Naive thymus-derived CD4-positive, alpha-beta T cell (primary cell): ENCODE measurements around the gene THSD4. TPM values are rescaled to one million over a fixed set of nuclear protein-coding genes. Genes with fewer than 3 reads are reported as not detected.

Experiments used
- ATAC-seq: fragments of 150-1000 bp; cut with Tn5 transposase; 2 replicates; pipeline ENCODE4 v1.10.0; 2021; ENCODE audit warnings: mild to moderate bottlenecking, moderate library complexity
- CTCF ChIA-PET: fragments of 350-600 bp; sonication (Branson Sonifier 250); formaldehyde crosslinking; loops from one replicate; lab custom pipeline; 2021; ENCODE audit warnings: antibody characterized with exemption; lab: Charles Lee
- POLR2A ChIA-PET: fragments of 350-600 bp; sonication (Branson Sonifier 250); formaldehyde crosslinking; loops from one replicate; lab custom pipeline; 2021; ENCODE audit warnings: antibody characterized with exemption, inconsistent platforms; lab: Charles Lee
- DNase-seq, 9 donors: peaks; one replicate each; pipeline versions ENCODE4 v3.0.0 to v3.0.0-alpha.2; 2020 to 2022; ENCODE audit warnings: mixed read lengths in 1 of 9
- H3K27ac ChIP-seq: one replicate; pipeline ENCODE4 v1.7.0; 2013; ENCODE audit warnings: mild to moderate bottlenecking, low read depth, low read length, moderate library complexity
- H3K27me3 ChIP-seq, 2 donors: one replicate each; pipeline ENCODE4 v1.7.0; 2013; ENCODE audit warnings: low read length in 2 of 2, mild to moderate bottlenecking in 2 of 2, moderate library complexity in 2 of 2; ENCODE audit not compliant: control insufficient read depth in 2 of 2, insufficient read depth in 2 of 2
- H3K36me3 ChIP-seq, 3 experiments: 1 replicate in 2 of 3; 2 replicates in 1 of 3; pipeline ENCODE4 v1.7.0; 2013; ENCODE audit warnings: low read length in 3 of 3, mild to moderate bottlenecking in 3 of 3, moderate library complexity in 1 of 3; ENCODE audit not compliant: insufficient read depth in 3 of 3, control insufficient read depth in 2 of 3
- H3K4me1 ChIP-seq, 2 donors: one replicate each; pipeline ENCODE4 v1.7.0; 2013; ENCODE audit warnings: low read length in 2 of 2, mild to moderate bottlenecking in 2 of 2, moderate library complexity in 1 of 2; ENCODE audit not compliant: control insufficient read depth in 2 of 2, insufficient read depth in 2 of 2
- H3K4me3 ChIP-seq: 2 replicates; pipeline ENCODE4 v1.7.0; 2013; ENCODE audit warnings: mild to moderate bottlenecking, low read length
- H3K9me3 ChIP-seq, 3 experiments: 1 replicate in 2 of 3; 2 replicates in 1 of 3; pipeline ENCODE4 v1.7.0; 2013; ENCODE audit warnings: low read length in 3 of 3; ENCODE audit not compliant: control insufficient read depth in 2 of 3
- H3K27ac Mint-ChIP-seq, 9 donors: one replicate each; pipeline ENCODE4 v1.8.0; 2020 to 2022; ENCODE audit warnings: mixed read lengths in 9 of 9, mild to moderate bottlenecking in 8 of 9, moderate library complexity in 5 of 9, inconsistent platforms in 2 of 9
- H3K27me3 Mint-ChIP-seq, 5 donors: one replicate each; pipeline ENCODE4 v1.8.0; 2021 to 2022; ENCODE audit warnings: mixed read lengths in 5 of 5, mild to moderate bottlenecking in 1 of 5
- H3K36me3 Mint-ChIP-seq, 5 donors: one replicate each; pipeline ENCODE4 v1.8.0; 2020 to 2022; ENCODE audit warnings: mixed read lengths in 5 of 5, mild to moderate bottlenecking in 3 of 5, inconsistent platforms in 1 of 5
- H3K4me1 Mint-ChIP-seq, 7 donors: one replicate each; pipeline ENCODE4 v1.8.0; 2020 to 2022; ENCODE audit warnings: mixed read lengths in 7 of 7, mild to moderate bottlenecking in 3 of 7, inconsistent platforms in 1 of 7
- H3K4me3 Mint-ChIP-seq, 10 donors: one replicate each; pipeline ENCODE4 v1.8.0; 2020 to 2022; ENCODE audit warnings: mild to moderate bottlenecking in 10 of 10, mixed read lengths in 10 of 10, moderate library complexity in 6 of 10, inconsistent platforms in 2 of 10
- H3K9me3 Mint-ChIP-seq, 11 donors: one replicate each; pipeline ENCODE4 v1.8.0; 2020 to 2022; ENCODE audit warnings: mixed read lengths in 11 of 11, mild to moderate bottlenecking in 4 of 11, inconsistent platforms in 1 of 11, moderate library complexity in 1 of 11
- intact Hi-C, 2 donors: fragments of 100-400 bp; cut with micrococcal nuclease; formaldehyde crosslinking; loops; one replicate each; pipeline ENCODE4 v1.15.1; 2023
- polyA plus RNA-seq, 2 donors: library from polyadenylated mRNA; unstranded; fragments of 300-500 nt; fragmentation: Illumina TruSeq; gene quantifications; one replicate each; pipeline ENCODE4 v1.2.3, GENCODE V29; 2021
- total RNA-seq, 6 experiments: library from RNA in 5 of 6; stranded (reverse) in 5 of 6; gene quantifications; 1 replicate in 5 of 6; 2 replicates in 1 of 6; pipeline ENCODE4 v1.2.3 and lab custom pipeline; 2021 to 2026

THSD4 gene
- total and polyA plus RNA-seq, 7 experiments from 2014 or later = not detected

GRCh38 chr15:71800190-71800589, 684.9 kb downstream of the THSD4 start:
- Histone ChIP-seq H3K27me3 (no peaks in the 10 kb centered on the region), H3K9me3 (no peaks in the 10 kb centered on the region), H3K27ac (no peak overlapping the region), H3K4me3 (no peak overlapping the region), H3K36me3 (no peaks in the 10 kb centered on the region), H3K4me1 (no peaks in the 10 kb centered on the region)
- POLR2A ChIA-PET = no interaction called here
- H3K27me3 Mint-ChIP-seq = peaks cover 7 to 35% (median 22%) of the 10 kb centered on the region in 5 donors
- H3K4me1 Mint-ChIP-seq = peaks cover 0 to 3% (median 0%) of the 10 kb centered on the region in 7 donors
- ATAC-seq (no peak), DNase-seq (no peak)
- H3K36me3 Mint-ChIP-seq = no peaks in the 10 kb centered on the region
- CTCF ChIA-PET = no interaction called here
- H3K4me3 Mint-ChIP-seq = no peak overlapping the region
- intact Hi-C loops = loop anchor here (5.0 kb wide), 1 partner anchor 357 kb away; no protein-coding TSS in a partner anchor
- peak overlapping the region in 1 of 9 donors; percentile 65 for H3K27ac Mint-ChIP-seq
- H3K9me3 Mint-ChIP-seq = peaks cover 0 to 3% (median 0%) of the 10 kb centered on the region in 11 donors

GRCh38 chr15:71800835-71801745, 685.8 kb downstream of the THSD4 start:
- H3K4me3 Mint-ChIP-seq = no peak overlapping the region
- peak overlapping the region in 1 of 9 donors; percentile 36 for H3K27ac Mint-ChIP-seq
- no peaks in the 10 kb centered on the region for H3K36me3 ChIP-seq
- no peaks in the 10 kb centered on the region for H3K36me3 Mint-ChIP-seq
- H3K27me3 Mint-ChIP-seq = peaks cover 7 to 39% (median 22%) of the 10 kb centered on the region in 5 donors
- H3K9me3 ChIP-seq = no peaks in the 10 kb centered on the region
- no peak overlapping the region for H3K4me3 ChIP-seq
- intact Hi-C loops = loop anchor here (1.0 to 5.0 kb wide), 2 partner anchors 57 to 356 kb away; no protein-coding TSS in a partner anchor
- peaks cover 0 to 3% (median 0%) of the 10 kb centered on the region in 7 donors for H3K4me1 Mint-ChIP-seq
- H3K27ac ChIP-seq = no peak overlapping the region
- peaks cover 0 to 5% (median 0%) of the 10 kb centered on the region in 11 donors for H3K9me3 Mint-ChIP-seq
- H3K27me3 ChIP-seq = no peaks in the 10 kb centered on the region
- DNase-seq (peak in 4 of 9 donors; percentile 7 to 17 (median 14)), ATAC-seq (peak; percentile 36)
- ChIA-PET POLR2A (no interaction called here), CTCF (interaction anchor here (0.6 kb wide), 1 partner anchor 86 kb away, joined by 3 read pairs; no protein-coding TSS in a partner anchor)
- H3K4me1 ChIP-seq = no peaks in the 10 kb centered on the region

- Histone ChIP-seq H3K4me1 (no peaks in the 10 kb centered on the region), H3K4me3 (no peak overlapping the region), H3K27ac (no peak overlapping the region), H3K36me3 (no peaks in the 10 kb centered on the region), H3K9me3 (no peaks in the 10 kb centered on the region), H3K27me3 (no peaks in the 10 kb centered on the region)
- DNase-seq (no peak), ATAC-seq (no peak)
- Mint-ChIP-seq H3K4me3 (no peak overlapping the region), H3K9me3 (peaks cover 0 to 5% (median 0%) of the 10 kb centered on the region in 11 donors), H3K27me3 (peaks cover 5 to 39% (median 22%) of the 10 kb centered on the region in 5 donors), H3K27ac (no peak overlapping the region), H3K4me1 (peaks cover 0 to 3% (median 0%) of the 10 kb centered on the region in 7 donors), H3K36me3 (no peaks in the 10 kb centered on the region)
- CTCF ChIA-PET = interaction anchor here (0.8 kb wide), 1 partner anchor 23 kb away, joined by 3 read pairs; no protein-coding TSS in a partner anchor
- intact Hi-C loops = loop anchor here (1.0 to 5.0 kb wide), 2 partner anchors 58 to 355 kb away; no protein-coding TSS in a partner anchor
- POLR2A ChIA-PET = no interaction called here
Measured at GRCh38 chr15:71801935-71802655, 686.8 kb downstream of the THSD4 start.

- peak in 2 of 9 donors; percentile 14 to 44 for DNase-seq
- Histone ChIP-seq H3K27me3 (no peaks in the 10 kb centered on the region), H3K36me3 (no peaks in the 10 kb centered on the region), H3K4me1 (no peaks in the 10 kb centered on the region), H3K4me3 (no peak overlapping the region), H3K9me3 (no peaks in the 10 kb centered on the region), H3K27ac (no peak overlapping the region)
- intact Hi-C loops = loop anchor here (5.0 kb wide), 1 partner anchor 355 kb away; no protein-coding TSS in a partner anchor
- Mint-ChIP-seq H3K36me3 (no peaks in the 10 kb centered on the region), H3K9me3 (peaks cover 0 to 5% (median 0%) of the 10 kb centered on the region in 11 donors), H3K27me3 (peaks cover 5 to 39% (median 22%) of the 10 kb centered on the region in 5 donors), H3K4me1 (peaks cover 0 to 3% (median 0%) of the 10 kb centered on the region in 7 donors), H3K27ac (no peak overlapping the region), H3K4me3 (no peak overlapping the region)
- ATAC-seq = no peak
- CTCF ChIA-PET = interaction anchor here (0.8 kb wide), 1 partner anchor 24 kb away, joined by 3 read pairs; no protein-coding TSS in a partner anchor
- POLR2A ChIA-PET = no interaction called here
Measured at GRCh38 chr15:71802770-71803169, 687.5 kb downstream of the THSD4 start.

- Histone ChIP-seq H3K4me1 (no peaks in the 10 kb centered on the region), H3K9me3 (no peaks in the 10 kb centered on the region), H3K27ac (no peak overlapping the region), H3K4me3 (no peak overlapping the region), H3K36me3 (no peaks in the 10 kb centered on the region), H3K27me3 (no peaks in the 10 kb centered on the region)
- intact Hi-C loops = loop anchor here (5.0 kb wide), 1 partner anchor 353 kb away; no protein-coding TSS in a partner anchor
- DNase-seq (no peak), ATAC-seq (no peak)
- Mint-ChIP-seq H3K27me3 (peaks cover 5 to 30% (median 22%) of the 10 kb centered on the region in 5 donors), H3K9me3 (peaks cover 0 to 5% (median 0%) of the 10 kb centered on the region in 11 donors), H3K4me3 (no peak overlapping the region), H3K36me3 (no peaks in the 10 kb centered on the region), H3K27ac (no peak overlapping the region), H3K4me1 (peaks cover 0 to 3% (median 0%) of the 10 kb centered on the region in 7 donors)
- ChIA-PET CTCF (no interaction called here), POLR2A (no interaction called here)
Measured at GRCh38 chr15:71804226-71804625, 689.0 kb downstream of the THSD4 start.
